Peyer's patch (tissue), 4 donors: ENCODE measurements around the gene FOXC1.

Source experiments
- POLR2A ChIP-seq, 2 donors: fragments of 450-650 bp; IDR thresholded peaks; one replicate each; pipeline ENCODE4 v1.5.1; 2017; ENCODE audit warnings: antibody characterized with exemption in 2 of 2, mild to moderate bottlenecking in 2 of 2, moderate library complexity in 2 of 2
- TF ChIP-seq, protein P1 (sequence below), 6 experiments: fragments of 450-650 bp in 4 of 6; fragments of 200-600 bp in 2 of 6; sonication (generic) in 1 of 6; IDR thresholded peaks; one replicate each; pipeline ENCODE4 v1.5.1; 2017 to 2019; ENCODE audit warnings: antibody characterized with exemption in 6 of 6, mild to moderate bottlenecking in 3 of 6, moderate library complexity in 1 of 6

GRCh38 chr6:1584146-1584545 lies 25.6 kb upstream of the FOXC1 start:
- TF ChIP-seq, protein P1, sequence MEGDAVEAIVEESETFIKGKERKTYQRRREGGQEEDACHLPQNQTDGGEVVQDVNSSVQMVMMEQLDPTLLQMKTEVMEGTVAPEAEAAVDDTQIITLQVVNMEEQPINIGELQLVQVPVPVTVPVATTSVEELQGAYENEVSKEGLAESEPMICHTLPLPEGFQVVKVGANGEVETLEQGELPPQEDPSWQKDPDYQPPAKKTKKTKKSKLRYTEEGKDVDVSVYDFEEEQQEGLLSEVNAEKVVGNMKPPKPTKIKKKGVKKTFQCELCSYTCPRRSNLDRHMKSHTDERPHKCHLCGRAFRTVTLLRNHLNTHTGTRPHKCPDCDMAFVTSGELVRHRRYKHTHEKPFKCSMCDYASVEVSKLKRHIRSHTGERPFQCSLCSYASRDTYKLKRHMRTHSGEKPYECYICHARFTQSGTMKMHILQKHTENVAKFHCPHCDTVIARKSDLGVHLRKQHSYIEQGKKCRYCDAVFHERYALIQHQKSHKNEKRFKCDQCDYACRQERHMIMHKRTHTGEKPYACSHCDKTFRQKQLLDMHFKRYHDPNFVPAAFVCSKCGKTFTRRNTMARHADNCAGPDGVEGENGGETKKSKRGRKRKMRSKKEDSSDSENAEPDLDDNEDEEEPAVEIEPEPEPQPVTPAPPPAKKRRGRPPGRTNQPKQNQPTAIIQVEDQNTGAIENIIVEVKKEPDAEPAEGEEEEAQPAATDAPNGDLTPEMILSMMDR (IDR thresholded peaks at IDR 0.05) = no peak
- TF ChIP-seq POLR2A (IDR thresholded peaks at IDR 0.05) = no peak
